HCT116 (cell line): ENCODE measurements around the gene KIF25. TPM values are rescaled to one million over a fixed set of nuclear protein-coding genes. Genes with fewer than 3 reads are reported as not detected.

Experiments used
- ATAC-seq: fragments of 200-7000 bp; cut with Tn5 transposase; 2 replicates; pipeline ENCODE4 v1.9.1; 2020; ENCODE audit warnings: mild to moderate bottlenecking, moderate library complexity
- BruUV-seq: library from RNA; stranded (reverse); fragments of 400-500 nt; replicated peaks from 2 replicates; lab custom pipeline; 2021; lab: Mats Ljungman, UMichigan
- CTCF ChIA-PET: fragments of 300-600 bp; sonication (Branson Sonifier 250); formaldehyde crosslinking; loops from one replicate; lab custom pipeline; 2021; ENCODE audit warnings: antibody characterized with exemption; lab: Charles Lee
- POLR2A ChIA-PET: fragments of 300-600, 350-600 bp; sonication (Branson Sonifier 250); formaldehyde crosslinking; loops from one replicate; lab custom pipeline; 2021; ENCODE audit warnings: antibody characterized with exemption; lab: Charles Lee
- RAD21 ChIA-PET, 2 experiments: fragments of 300-600 bp; sonication (Branson Sonifier 250); formaldehyde crosslinking; loops; one replicate each; lab custom pipeline; 2023; ENCODE audit warnings: low total read pairs in 2 of 2; ENCODE audit not compliant: uncharacterized antibody in 2 of 2, unreplicated experiment in 2 of 2, low non-redundant PET in 1 of 2; lab: Charles Lee
- DNase-seq: peaks from one replicate; pipeline ENCODE4 v3.0.0-alpha.2; 2010; ENCODE audit warnings: low read depth, low spot score
- H2AFZ ChIP-seq: fragments of 200-600 bp; shearing (Covaris generic), sonication (generic); 2 replicates; pipeline ENCODE4 v1.6.1; 2017; ENCODE audit warnings: low read depth, mixed run types, mixed read lengths, antibody characterized with exemption, low read length; ENCODE audit not compliant: poor library complexity, severe bottlenecking
- H3K27ac ChIP-seq: 2 replicates; pipeline ENCODE4 v1.5.1; 2012; ENCODE audit warnings: low read depth, low read length
- H3K27me3 ChIP-seq: fragments of 200-600 bp; sonication (generic); 2 replicates; pipeline ENCODE4 v1.6.1; 2016; ENCODE audit warnings: mixed run types, low read length, mixed read lengths; ENCODE audit not compliant: insufficient read depth
- H3K36me3 ChIP-seq, 2 experiments: fragments of 200-500 bp in 1 of 2; fragments of 200-600 bp in 1 of 2; sonication (Bioruptor generic) in 1 of 2; sonication (generic) in 1 of 2; 2 replicates each; pipeline versions ENCODE4 v1.5.1 to v1.6.1; 2014 to 2016; ENCODE audit warnings: low read length in 2 of 2, inconsistent platforms in 1 of 2, mixed read lengths in 1 of 2, mixed run types in 1 of 2; ENCODE audit not compliant: insufficient read depth in 2 of 2, control insufficient read depth in 1 of 2
- H3K4me1 ChIP-seq, 2 experiments: fragments of 200-600 bp in 1 of 2; sonication (generic) in 1 of 2; 2 replicates each; pipeline versions ENCODE4 v1.5.1 to v1.6.1; 2012 to 2017; ENCODE audit warnings: low read length in 2 of 2, inconsistent platforms in 1 of 2, mild to moderate bottlenecking in 1 of 2, mixed read lengths in 1 of 2, mixed run types in 1 of 2, moderate library complexity in 1 of 2; ENCODE audit not compliant: insufficient read depth in 2 of 2, control insufficient read depth in 1 of 2
- H3K4me2 ChIP-seq: fragments of 200-600 bp; sonication (generic); 2 replicates; pipeline ENCODE4 v1.6.1; 2017; ENCODE audit warnings: mixed run types, low read length, mixed read lengths
- H3K4me3 ChIP-seq, 2 experiments: fragments of 200-600 bp in 1 of 2; sonication (generic) in 1 of 2; replicated peaks in 1 of 2; 2 replicates each; pipeline ENCODE4 v1.5.1; 2011 to 2016; ENCODE audit warnings: low read length in 2 of 2, control low read depth in 1 of 2, low read depth in 1 of 2, mild to moderate bottlenecking in 1 of 2, mixed read lengths in 1 of 2, mixed run types in 1 of 2
- H3K79me2 ChIP-seq: fragments of 200-600 bp; sonication (generic); 2 replicates; pipeline ENCODE4 v1.6.1; 2017; ENCODE audit warnings: mild to moderate bottlenecking, mixed run types, low read length, moderate library complexity, mixed read lengths; ENCODE audit not compliant: insufficient read depth
- H3K9ac ChIP-seq: fragments of 200-600 bp; sonication (generic); 2 replicates; pipeline ENCODE4 v1.6.1; 2016; ENCODE audit warnings: low read length, mixed read lengths
- H3K9me2 ChIP-seq: fragments of 200-600 bp; sonication (generic), shearing (Covaris generic); 2 replicates; pipeline ENCODE4 v1.6.1; 2017; ENCODE audit warnings: mixed run types, mild to moderate bottlenecking, moderate library complexity; ENCODE audit not compliant: insufficient read depth
- H3K9me3 ChIP-seq, 2 experiments: fragments of 200-500 bp in 1 of 2; fragments of 200-600 bp in 1 of 2; sonication (Bioruptor generic) in 1 of 2; sonication (generic) in 1 of 2; 2 replicates each; pipeline ENCODE4 v1.6.1; 2014 to 2017; ENCODE audit warnings: low read length in 2 of 2, mixed read lengths in 2 of 2, inconsistent platforms in 1 of 2, low read depth in 1 of 2, mild to moderate bottlenecking in 1 of 2, mixed run types in 1 of 2, moderate library complexity in 1 of 2; ENCODE audit not compliant: control insufficient read depth in 1 of 2, insufficient read depth in 1 of 2
- H4K20me1 ChIP-seq: fragments of 200-600 bp; sonication (generic), shearing (Covaris generic); 2 replicates; pipeline ENCODE4 v1.6.1; 2017; ENCODE audit warnings: mixed run types, mild to moderate bottlenecking, moderate library complexity; ENCODE audit not compliant: insufficient read depth
- CEBPB ChIP-seq: IDR thresholded peaks from 2 replicates; pipeline ENCODE4 v1.6.1; 2012; ENCODE audit warnings: low read depth
- CTCF ChIP-seq, 3 experiments: fragments of 200-600 bp in 1 of 3; sonication (generic) in 1 of 3; IDR thresholded peaks in 2 of 3; conservative IDR thresholded peaks in 1 of 3; 2 replicates each; pipeline ENCODE4 v1.5.1; 2012 to 2017; ENCODE audit warnings: low read depth in 2 of 3, low read length in 2 of 3, antibody characterized with exemption in 1 of 3, borderline replicate concordance in 1 of 3, control low read depth in 1 of 3, mild to moderate bottlenecking in 1 of 3, mixed read lengths in 1 of 3, mixed run types in 1 of 3, moderate library complexity in 1 of 3; ENCODE audit not compliant: insufficient read depth in 1 of 3
- EGR1 ChIP-seq: IDR thresholded peaks from 2 replicates; pipeline ENCODE4 v1.6.1; 2012; ENCODE audit warnings: low read depth
- ELF1 ChIP-seq: IDR thresholded peaks from 2 replicates; pipeline ENCODE4 v1.6.1; 2012; ENCODE audit warnings: low read depth, borderline replicate concordance
- EZH2 ChIP-seq: fragments of 200-600 bp; sonication (generic); IDR thresholded peaks from 2 replicates; pipeline ENCODE4 v1.6.1; 2017; ENCODE audit warnings: antibody characterized with exemption, mixed run types
- FOSL1 ChIP-seq: IDR thresholded peaks from 2 replicates; pipeline ENCODE4 v1.6.1; 2012; ENCODE audit warnings: low read depth
- MAX ChIP-seq: IDR thresholded peaks from 2 replicates; pipeline ENCODE4 v1.6.1; 2012
- POLR2A ChIP-seq: IDR thresholded peaks from 2 replicates; pipeline ENCODE4 v1.7.0; 2011; ENCODE audit warnings: borderline replicate concordance; ENCODE audit not compliant: insufficient read depth, insufficient read length; ENCODE audit errors: extremely low read depth
- POLR2AphosphoS5 ChIP-seq: IDR thresholded peaks from 2 replicates; pipeline ENCODE4 v1.6.1; 2011; ENCODE audit warnings: mild to moderate bottlenecking, low read depth, low read length, moderate library complexity
- RAD21 ChIP-seq: IDR thresholded peaks from 2 replicates; pipeline ENCODE4 v1.6.1; 2012; ENCODE audit warnings: low read depth, mild to moderate bottlenecking
- REST ChIP-seq: IDR thresholded peaks from 2 replicates; pipeline ENCODE4 v1.6.1; 2012; ENCODE audit warnings: low read depth
- SIN3A ChIP-seq: IDR thresholded peaks from 2 replicates; pipeline ENCODE4 v1.6.1; 2012; ENCODE audit warnings: low read depth
- SRF ChIP-seq: IDR thresholded peaks from 2 replicates; pipeline ENCODE4 v1.6.1; 2012; ENCODE audit warnings: low read depth
- TCF7L2 ChIP-seq: IDR thresholded peaks from 2 replicates; pipeline ENCODE4 v1.7.0; 2011; ENCODE audit warnings: borderline replicate concordance, inconsistent platforms; ENCODE audit not compliant: insufficient read depth, insufficient read length; ENCODE audit errors: extremely low read depth
- YY1 ChIP-seq: IDR thresholded peaks from 2 replicates; pipeline ENCODE4 v1.6.1; 2011; ENCODE audit warnings: low read length, low read depth, moderate library complexity, mild to moderate bottlenecking; ENCODE audit not compliant: insufficient replicate concordance; ENCODE audit errors: extremely low read depth
- ZBTB33 ChIP-seq: IDR thresholded peaks from 2 replicates; pipeline ENCODE4 v1.6.1; 2011; ENCODE audit warnings: mild to moderate bottlenecking, low read length, moderate library complexity; ENCODE audit not compliant: insufficient replicate concordance; ENCODE audit errors: extremely low read depth
- ZFX ChIP-seq: fragments of 450-650 bp; IDR thresholded peaks from 2 replicates; pipeline ENCODE4 v1.6.1; 2017
- intact Hi-C: fragments of 100-400 bp; cut with micrococcal nuclease; formaldehyde crosslinking; loops from 2 replicates; pipeline ENCODE4 v1.10.0; 2022
- total RNA-seq: library from RNA; stranded (reverse); gene quantifications from one replicate; pipeline ENCODE4 v1.2.1, GENCODE V29; 2021; ENCODE audit not compliant: unreplicated experiment

The KIF25 gene
- total RNA-seq, 1 experiment from 2014 or later, result not detected

GRCh38 chr6:168013250-168013915, 15.9 kb downstream of the KIF25 start (continued):
- TF ChIP-seq POLR2AphosphoS5, result no peak

- Histone ChIP-seq H3K36me3 (no peaks in the 10 kb centered on the region), H3K9ac (no peak overlapping the region), H3K4me3 (no peak overlapping the region), H3K9me3 (peaks cover 10 to 12% of the 10 kb centered on the region in 2 experiments; a peak in 3 of 4 replicates), H3K4me1 (no peaks in the 10 kb centered on the region), H3K79me2 (no peaks in the 10 kb centered on the region), H4K20me1 (no peaks in the 10 kb centered on the region), H3K27ac (no peak overlapping the region), H2AFZ (no peak overlapping the region), H3K27me3 (no peaks in the 10 kb centered on the region), H3K4me2 (no peak overlapping the region), H3K9me2 (no peaks in the 10 kb centered on the region)
- no peak for ATAC-seq
- TF ChIP-seq POLR2A (no peak), TCF7L2 (no peak), YY1 (no peak), CEBPB (no peak), ZFX (no peak), EZH2 (no peak), REST (no peak), RAD21 (no peak), ELF1 (no peak), FOSL1 (no peak), SIN3A (no peak), SRF (no peak), MAX (no peak), ZBTB33 (no peak), CTCF (IDR thresholded peaks at IDR 0.05 in 2 of 3, conservative IDR thresholded peaks at IDR 0.05 in 1 of 3; ENCODE audit: borderline replicate concordance in 1 of 3, insufficient read depth in 1 of 3, low read depth in 2 of 3, low read length in 2 of 3) (no peak), EGR1 (no peak)
- ChIA-PET CTCF (no interaction called here), POLR2A (no interaction called here), RAD21 (no interaction called here)
- no TSS peak for BruUV-seq
- DNase-seq, result no peak
- intact Hi-C loops, result no loop called here
These were observed 17.0 kb downstream of the KIF25 start for GRCh38 chr6:168014428-168014827.
